ENCODE data around the gene CTDSP1. TPM values are rescaled to one million over a fixed set of nuclear protein-coding genes. Genes with fewer than 3 reads are reported as not detected.

The CTDSP1 gene
- total and polyA plus RNA-seq, 3 donors from 2014 or later, result 60.7 to 87.3 (median 65.2) TPM

GRCh38 chr2:218428846-218429558 lies 29.3 kb downstream of the CTDSP1 start:
- H3K9me3 ChIP-seq, result no peaks in the 10 kb centered on the region
- intact Hi-C loops (cut with DNase I; ENCODE audit: low total_unique reads), result no loop called here
- no peak for DNase-seq
- TF ChIP-seq POLR2A (IDR thresholded peaks at IDR 0.05), result no peak
- no peaks in the 10 kb centered on the region for H3K36me3 ChIP-seq (ENCODE audit: low read depth, missing control alignments)
- no peaks in the 10 kb centered on the region for H3K27me3 ChIP-seq
- H3K4me3 ChIP-seq, result no peak overlapping the region
- no peaks in the 10 kb centered on the region for H3K4me1 ChIP-seq
- WGBS, 2 donors, result 94 to 96% methylated on average over 24 of the region's 24 CpGs
- H3K27ac ChIP-seq, result no peak overlapping the region

GRCh38 chr2:218429911-218430692 lies 30.4 kb downstream of the CTDSP1 start:
- TF ChIP-seq CTCF (IDR thresholded peaks at IDR 0.05) (no peak), POLR2A (IDR thresholded peaks at IDR 0.05) (no peak)
- DNase-seq, result no peak
- Histone ChIP-seq H3K4me1 (no peaks in the 10 kb centered on the region), H3K27me3 (no peaks in the 10 kb centered on the region), H3K27ac (no peak overlapping the region), H3K36me3 (ENCODE audit: low read depth, missing control alignments) (no peaks in the 10 kb centered on the region), H3K4me3 (no peak overlapping the region), H3K9me3 (no peaks in the 10 kb centered on the region)
- WGBS, 2 donors, result 80 to 82% methylated on average over 8 to 9 of the region's 9 CpGs
- intact Hi-C loops (cut with DNase I; ENCODE audit: low total_unique reads), result no loop called here

- no peak for TF ChIP-seq POLR2A (IDR thresholded peaks at IDR 0.05)
- no peak for TF ChIP-seq CTCF (IDR thresholded peaks at IDR 0.05)
- H3K27ac ChIP-seq, result no peak overlapping the region
- no peaks in the 10 kb centered on the region for H3K36me3 ChIP-seq (ENCODE audit: low read depth, missing control alignments)
- WGBS, 2 donors, result 86 to 95% methylated on average over 7 to 11 of the region's 11 CpGs
- intact Hi-C loops (cut with DNase I; ENCODE audit: low total_unique reads), result no loop called here
- no peaks in the 10 kb centered on the region for H3K9me3 ChIP-seq
- DNase-seq, result no peak
- no peak overlapping the region for H3K4me3 ChIP-seq
- H3K27me3 ChIP-seq, result no peaks in the 10 kb centered on the region
- H3K4me1 ChIP-seq, result no peaks in the 10 kb centered on the region
Measured at GRCh38 chr2:218430721-218431120, 31.1 kb downstream of the CTDSP1 start.

- TF ChIP-seq POLR2A (IDR thresholded peaks at IDR 0.05) (no peak), CTCF (IDR thresholded peaks at IDR 0.05) (no peak)
- Histone ChIP-seq H3K27me3 (no peaks in the 10 kb centered on the region), H3K4me1 (peaks cover 3% of the 10 kb centered on the region), H3K4me3 (no peak overlapping the region), H3K27ac (no peak overlapping the region), H3K36me3 (ENCODE audit: low read depth, missing control alignments) (no peaks in the 10 kb centered on the region), H3K9me3 (no peaks in the 10 kb centered on the region)
- DNase-seq, result no peak
- WGBS, 2 donors, result 96 to 98% methylated on average over 7 to 10 of the region's 10 CpGs
- intact Hi-C loops (cut with DNase I; ENCODE audit: low total_unique reads), result no loop called here
Measured at GRCh38 chr2:218431878-218432277, 32.2 kb downstream of the CTDSP1 start.

- Histone ChIP-seq H3K27me3 (no peaks in the 10 kb centered on the region), H3K4me1 (peaks cover 3% of the 10 kb centered on the region), H3K36me3 (ENCODE audit: low read depth, missing control alignments) (no peaks in the 10 kb centered on the region), H3K4me3 (no peak overlapping the region), H3K9me3 (no peaks in the 10 kb centered on the region), H3K27ac (no peak overlapping the region)
- intact Hi-C loops (cut with DNase I; ENCODE audit: low total_unique reads), result no loop called here
- 94 to 97% methylated on average over 5 to 8 of the region's 8 CpGs for WGBS, 2 donors
- no peak for DNase-seq
- TF ChIP-seq CTCF (IDR thresholded peaks at IDR 0.05), result no peak
- no peak for TF ChIP-seq POLR2A (IDR thresholded peaks at IDR 0.05)
Measured at GRCh38 chr2:218432676-218433365, 33.2 kb downstream of the CTDSP1 start.

Data from testis (tissue), 3 donors.